Testis (tissue), 3 donors: ENCODE data around the gene NPPB. TPM values are rescaled to one million over a fixed set of nuclear protein-coding genes. Genes with fewer than 3 reads are reported as not detected.
"Not testable (repeated sequence)": the region's sequence is repeated elsewhere in the genome, so short reads cannot be mapped to it uniquely, and the experiment has no call there.

Experiments used
- DNase-seq: peaks from one replicate; pipeline ENCODE4 v3.0.0-alpha.2; 2019
- H3K27ac ChIP-seq, 2 donors: fragments of 200-600 bp; sonication (generic); one replicate each; pipeline ENCODE4 v1.5.1; 2019
- H3K27me3 ChIP-seq: fragments of 200-600 bp; sonication (generic); one replicate; pipeline ENCODE4 v1.5.1; 2019
- H3K36me3 ChIP-seq: fragments of 200-600 bp; sonication (generic); one replicate; pipeline ENCODE4 v1.5.1; 2017; ENCODE audit warnings: low read depth; ENCODE audit errors: missing control alignments
- H3K4me1 ChIP-seq: fragments of 200-600 bp; sonication (generic); one replicate; pipeline ENCODE4 v1.5.1; 2019
- H3K4me3 ChIP-seq, 2 donors: fragments of 200-600 bp; sonication (generic); one replicate each; pipeline ENCODE4 v1.5.1; 2017 to 2019
- H3K9me3 ChIP-seq: fragments of 200-600 bp; sonication (generic); one replicate; pipeline ENCODE4 v1.5.1; 2017
- POLR2A ChIP-seq: fragments of 450-650 bp; IDR thresholded peaks from one replicate; pipeline ENCODE4 v1.6.1; 2017; ENCODE audit warnings: antibody characterized with exemption, mild to moderate bottlenecking, moderate library complexity
- WGBS, 2 donors: methylation state at CpG; one replicate each; pipeline ENCODE4 v1.1.5; 2018; 5-methylcytosine and 5-hydroxymethylcytosine counted together
- intact Hi-C: fragments of 100-400 bp; cut with DNase I; formaldehyde crosslinking; loops from one replicate; pipeline ENCODE4 v1.15.1; 2023; ENCODE audit warnings: low total_unique reads
- polyA plus RNA-seq: library from polyadenylated mRNA; stranded (reverse); fragments of 350-450 nt; fragmentation: Illumina TruSeq; extraction: RNeasy Lipid Tissue Mini Kit (QIAGEN cat#74804); gene quantifications from one replicate; pipeline ENCODE4 v1.2.3, GENCODE V29; 2014; ENCODE audit warnings: low read depth, low replicate concordance; ENCODE audit not compliant: insufficient read depth
- total RNA-seq, 2 donors: library from RNA; depleted of rRNA; stranded (reverse); fragments of >200 nt; gene quantifications; one replicate each; pipeline ENCODE4 v1.2.3, GENCODE V29; 2016
- TF ChIP-seq, protein P1 (sequence below), 3 experiments: fragments of 450-650 bp in 2 of 3; fragments of 200-600 bp in 1 of 3; sonication (generic) in 1 of 3; IDR thresholded peaks; one replicate each; pipeline ENCODE4 v1.5.1; 2016 to 2019; ENCODE audit warnings: antibody characterized with exemption in 3 of 3, mild to moderate bottlenecking in 2 of 3, moderate library complexity in 1 of 3

Gene NPPB
- total and polyA plus RNA-seq, 3 donors from 2014 or later = 0.50 TPM; not detected in 2

DNA sequence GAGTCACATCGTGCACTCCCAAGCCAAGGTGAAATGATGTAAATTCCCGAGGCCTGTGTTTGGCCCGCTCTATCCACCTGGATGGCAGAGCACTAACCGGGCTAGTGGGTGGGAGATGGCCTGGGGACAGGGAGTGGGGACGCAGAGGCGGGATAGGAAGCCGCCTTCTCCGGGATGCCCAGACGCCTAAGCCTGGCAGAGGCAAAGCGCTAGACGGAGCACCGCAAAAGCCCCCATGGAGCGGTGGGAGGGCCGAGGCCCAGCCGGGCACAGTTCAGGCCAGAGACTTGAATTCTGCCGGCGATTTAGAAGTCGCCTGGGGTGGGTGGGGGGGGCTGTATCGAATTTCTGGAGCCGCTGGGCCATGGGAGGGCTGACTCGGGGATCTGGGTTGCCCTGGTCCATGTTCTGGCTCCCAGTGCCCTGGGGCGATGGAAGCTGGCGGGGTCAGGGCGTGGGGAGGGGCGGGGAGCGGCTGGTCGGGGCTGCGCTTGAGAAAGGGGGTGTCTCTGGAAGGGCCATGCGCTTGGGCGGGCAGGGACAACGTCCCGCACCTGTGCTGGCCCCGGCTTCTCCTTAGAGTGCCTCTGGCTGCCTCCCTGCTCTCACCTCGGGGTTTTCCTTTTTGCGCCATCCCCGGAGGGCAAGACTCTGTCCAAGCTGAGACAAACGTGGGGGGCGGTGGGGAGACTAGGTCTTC lies 39.5 kb upstream of the NPPB start:
- H3K36me3 ChIP-seq = no peaks in the 10 kb centered on the region

GRCh38 chr1:11894501-11894900 lies 35.8 kb upstream of the NPPB start:
- H3K9me3 ChIP-seq, H3K27ac ChIP-seq, H3K4me1 ChIP-seq, H3K4me3 ChIP-seq, H3K36me3 ChIP-seq, H3K27me3 ChIP-seq, intact Hi-C loops, DNase-seq: not testable (repeated sequence)
- 74 to 76% methylated on average over 1 of the region's 1 CpG for WGBS, 2 donors

More for the DNA sequence above, 39.5 kb upstream of the NPPB start:
- no peaks in the 10 kb centered on the region for H3K9me3 ChIP-seq
- TF ChIP-seq, protein P1, sequence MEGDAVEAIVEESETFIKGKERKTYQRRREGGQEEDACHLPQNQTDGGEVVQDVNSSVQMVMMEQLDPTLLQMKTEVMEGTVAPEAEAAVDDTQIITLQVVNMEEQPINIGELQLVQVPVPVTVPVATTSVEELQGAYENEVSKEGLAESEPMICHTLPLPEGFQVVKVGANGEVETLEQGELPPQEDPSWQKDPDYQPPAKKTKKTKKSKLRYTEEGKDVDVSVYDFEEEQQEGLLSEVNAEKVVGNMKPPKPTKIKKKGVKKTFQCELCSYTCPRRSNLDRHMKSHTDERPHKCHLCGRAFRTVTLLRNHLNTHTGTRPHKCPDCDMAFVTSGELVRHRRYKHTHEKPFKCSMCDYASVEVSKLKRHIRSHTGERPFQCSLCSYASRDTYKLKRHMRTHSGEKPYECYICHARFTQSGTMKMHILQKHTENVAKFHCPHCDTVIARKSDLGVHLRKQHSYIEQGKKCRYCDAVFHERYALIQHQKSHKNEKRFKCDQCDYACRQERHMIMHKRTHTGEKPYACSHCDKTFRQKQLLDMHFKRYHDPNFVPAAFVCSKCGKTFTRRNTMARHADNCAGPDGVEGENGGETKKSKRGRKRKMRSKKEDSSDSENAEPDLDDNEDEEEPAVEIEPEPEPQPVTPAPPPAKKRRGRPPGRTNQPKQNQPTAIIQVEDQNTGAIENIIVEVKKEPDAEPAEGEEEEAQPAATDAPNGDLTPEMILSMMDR (IDR thresholded peaks at IDR 0.05) = no peak
- TF ChIP-seq POLR2A = no peak
- H3K4me1 ChIP-seq = no peaks in the 10 kb centered on the region
- DNase-seq = no peak
- no peak overlapping the region for H3K27ac ChIP-seq
- no peak overlapping the region for H3K4me3 ChIP-seq
- no peaks in the 10 kb centered on the region for H3K27me3 ChIP-seq
- intact Hi-C loops = no loop called here
- 16 to 18% methylated on average over 27 to 34 of the region's 38 CpGs for WGBS, 2 donors

DNA sequence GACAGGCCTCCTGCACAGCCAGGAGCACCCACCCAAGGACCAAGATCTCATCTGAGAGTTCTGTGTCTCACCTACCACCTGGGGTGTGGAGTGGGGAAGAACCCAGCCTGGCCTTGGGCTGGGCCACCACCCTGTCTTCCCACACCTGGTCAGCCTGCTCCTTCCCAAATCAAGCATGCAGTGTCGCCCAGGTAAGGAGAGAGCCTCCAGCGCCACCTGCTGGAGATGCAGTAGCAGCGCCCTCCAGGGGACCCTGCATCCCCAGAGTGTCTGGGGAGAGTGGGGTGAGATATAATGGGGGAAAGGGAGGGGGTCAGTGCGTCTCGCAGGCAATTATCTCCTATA lies 35.1 kb upstream of the NPPB start:
- WGBS, 2 donors = 5 to 24% methylated on average over 4 to 5 of the region's 5 CpGs
- intact Hi-C loops = no loop called here
- DNase-seq = peak; percentile 67
- Histone ChIP-seq H3K4me1 (no peaks in the 10 kb centered on the region), H3K36me3 (no peaks in the 10 kb centered on the region), H3K27me3 (no peaks in the 10 kb centered on the region), H3K9me3 (no peaks in the 10 kb centered on the region), H3K4me3 (no peak overlapping the region), H3K27ac (no peak overlapping the region)
- TF ChIP-seq POLR2A = no peak
- TF ChIP-seq, protein P1 (IDR thresholded peaks at IDR 0.05) = peak; percentile 64 to 83 (median 76)

- no peak for DNase-seq
- intact Hi-C loops = no loop called here
- Histone ChIP-seq H3K36me3 (no peaks in the 10 kb centered on the region), H3K27ac (no peak overlapping the region), H3K4me3 (no peak overlapping the region), H3K4me1 (no peaks in the 10 kb centered on the region), H3K9me3 (no peaks in the 10 kb centered on the region), H3K27me3 (no peaks in the 10 kb centered on the region)
- 86 to 91% methylated on average over 6 of the region's 6 CpGs for WGBS, 2 donors
- TF ChIP-seq POLR2A = no peak
- TF ChIP-seq, protein P1 (IDR thresholded peaks at IDR 0.05) = no peak
Measured at GRCh38 chr1:11891433-11892186, 32.9 kb upstream of the NPPB start.

- intact Hi-C loops = no loop called here
- 63 to 68% methylated on average over 2 to 3 of the region's 3 CpGs for WGBS, 2 donors
- Histone ChIP-seq H3K9me3 (no peaks in the 10 kb centered on the region), H3K4me1 (no peaks in the 10 kb centered on the region), H3K27me3 (no peaks in the 10 kb centered on the region), H3K4me3 (no peak overlapping the region), H3K27ac (no peak overlapping the region), H3K36me3 (no peaks in the 10 kb centered on the region)
- DNase-seq = no peak
- TF ChIP-seq, protein P1 (IDR thresholded peaks at IDR 0.05) = no peak
- TF ChIP-seq POLR2A = no peak
Measured at GRCh38 chr1:11888877-11889208, 30.1 kb upstream of the NPPB start.
